IPS-15b (cell line): ENCODE measurements around the gene PAX2.

Source experiments
- H3K27me3 ChIP-seq: one replicate; pipeline ENCODE4 v1.6.1; 2013; ENCODE audit warnings: low read length; ENCODE audit not compliant: control insufficient read depth, insufficient read depth
- H3K36me3 ChIP-seq: one replicate; pipeline ENCODE4 v1.6.1; 2013; ENCODE audit warnings: low read length; ENCODE audit not compliant: control insufficient read depth, insufficient read depth
- H3K4me1 ChIP-seq: one replicate; pipeline ENCODE4 v1.6.1; 2013; ENCODE audit warnings: mild to moderate bottlenecking, low read length; ENCODE audit not compliant: control insufficient read depth, insufficient read depth
- H3K4me3 ChIP-seq: one replicate; pipeline ENCODE4 v1.5.1; 2013; ENCODE audit warnings: low read depth, low read length
- H3K9ac ChIP-seq: one replicate; pipeline ENCODE4 v1.6.1; 2013; ENCODE audit warnings: low read depth, mild to moderate bottlenecking, low read length
- H3K9me3 ChIP-seq: one replicate; pipeline ENCODE4 v1.6.1; 2013; ENCODE audit warnings: mild to moderate bottlenecking, low read length; ENCODE audit not compliant: control insufficient read depth, insufficient read depth

PAX2 gene

GRCh38 chr10:100751211-100751933 lies 6.0 kb downstream of the PAX2 start:
- Histone ChIP-seq H3K27me3 (peaks cover 100% of the 10 kb centered on the region), H3K36me3 (no peaks in the 10 kb centered on the region), H3K4me1 (peaks cover 4% of the 10 kb centered on the region), H3K9me3 (no peaks in the 10 kb centered on the region), H3K9ac (no peak overlapping the region), H3K4me3 (peak overlapping the region; percentile 26)

- H3K27me3 ChIP-seq: peaks cover 94% of the 10 kb centered on the region
- H3K4me3 ChIP-seq: no peak overlapping the region
- H3K4me1 ChIP-seq: no peaks in the 10 kb centered on the region
- H3K9ac ChIP-seq: no peak overlapping the region
- H3K36me3 ChIP-seq: no peaks in the 10 kb centered on the region
- H3K9me3 ChIP-seq: no peaks in the 10 kb centered on the region
These were observed 10.4 kb downstream of the PAX2 start for GRCh38 chr10:100755821-100756220.

- peaks cover 71% of the 10 kb centered on the region for H3K27me3 ChIP-seq
These were observed 13.9 kb downstream of the PAX2 start for GRCh38 chr10:100759331-100759730.

DNA sequence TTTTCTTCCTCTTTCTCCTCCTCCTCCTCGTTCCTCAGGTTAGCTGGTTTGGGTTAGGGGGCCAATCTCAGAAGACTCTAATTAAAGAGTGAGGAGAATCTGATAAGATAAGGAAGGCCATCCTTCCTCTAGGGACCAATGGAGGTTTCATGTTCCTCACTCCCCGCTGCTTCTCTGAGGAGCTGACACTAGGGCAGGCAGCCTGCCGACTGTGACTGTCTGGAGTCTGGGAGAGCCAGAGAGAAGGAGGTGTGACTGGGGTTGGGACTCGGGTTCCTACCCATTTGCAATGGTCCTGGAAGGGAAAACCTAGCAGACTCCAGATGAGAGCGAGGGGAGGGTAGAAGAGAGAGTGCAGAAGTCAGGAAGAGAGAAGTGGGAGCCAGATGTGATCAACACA lies 15.3 kb downstream of the PAX2 start:
- H3K4me1 ChIP-seq: no peaks in the 10 kb centered on the region
- no peaks in the 10 kb centered on the region for H3K36me3 ChIP-seq
- no peak overlapping the region for H3K9ac ChIP-seq
- H3K27me3 ChIP-seq: peaks cover 62% of the 10 kb centered on the region
- no peak overlapping the region for H3K4me3 ChIP-seq
- no peaks in the 10 kb centered on the region for H3K9me3 ChIP-seq

More at GRCh38 chr10:100759331-100759730, 13.9 kb downstream of the PAX2 start:
- H3K9me3 ChIP-seq: no peaks in the 10 kb centered on the region
- H3K36me3 ChIP-seq: no peaks in the 10 kb centered on the region
- no peak overlapping the region for H3K9ac ChIP-seq
- H3K4me3 ChIP-seq: no peak overlapping the region
- no peaks in the 10 kb centered on the region for H3K4me1 ChIP-seq

DNA sequence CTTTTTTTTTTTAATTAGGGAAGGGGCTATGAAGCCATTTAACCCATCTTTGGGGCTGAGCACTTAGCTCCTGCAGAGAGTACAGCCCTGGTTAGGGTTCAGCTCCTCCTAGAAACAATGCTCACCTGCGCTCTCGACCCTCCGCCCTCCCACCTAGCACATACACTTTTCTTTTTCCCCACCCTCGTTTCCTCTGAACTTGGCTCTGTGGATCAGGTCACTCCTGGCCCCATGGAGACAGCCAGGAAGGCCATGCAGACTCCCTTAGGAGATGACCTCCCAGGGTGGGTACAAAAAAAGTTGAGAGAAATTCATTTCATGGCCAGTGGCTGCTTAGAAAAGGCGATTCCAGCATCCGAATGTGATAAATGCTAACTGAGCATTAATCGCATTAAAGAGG lies 15.8 kb downstream of the PAX2 start:
- H3K9ac ChIP-seq: no peak overlapping the region
- H3K36me3 ChIP-seq: no peaks in the 10 kb centered on the region
- no peaks in the 10 kb centered on the region for H3K9me3 ChIP-seq
- no peaks in the 10 kb centered on the region for H3K4me1 ChIP-seq
- no peak overlapping the region for H3K4me3 ChIP-seq
- H3K27me3 ChIP-seq: peaks cover 62% of the 10 kb centered on the region

DNA sequence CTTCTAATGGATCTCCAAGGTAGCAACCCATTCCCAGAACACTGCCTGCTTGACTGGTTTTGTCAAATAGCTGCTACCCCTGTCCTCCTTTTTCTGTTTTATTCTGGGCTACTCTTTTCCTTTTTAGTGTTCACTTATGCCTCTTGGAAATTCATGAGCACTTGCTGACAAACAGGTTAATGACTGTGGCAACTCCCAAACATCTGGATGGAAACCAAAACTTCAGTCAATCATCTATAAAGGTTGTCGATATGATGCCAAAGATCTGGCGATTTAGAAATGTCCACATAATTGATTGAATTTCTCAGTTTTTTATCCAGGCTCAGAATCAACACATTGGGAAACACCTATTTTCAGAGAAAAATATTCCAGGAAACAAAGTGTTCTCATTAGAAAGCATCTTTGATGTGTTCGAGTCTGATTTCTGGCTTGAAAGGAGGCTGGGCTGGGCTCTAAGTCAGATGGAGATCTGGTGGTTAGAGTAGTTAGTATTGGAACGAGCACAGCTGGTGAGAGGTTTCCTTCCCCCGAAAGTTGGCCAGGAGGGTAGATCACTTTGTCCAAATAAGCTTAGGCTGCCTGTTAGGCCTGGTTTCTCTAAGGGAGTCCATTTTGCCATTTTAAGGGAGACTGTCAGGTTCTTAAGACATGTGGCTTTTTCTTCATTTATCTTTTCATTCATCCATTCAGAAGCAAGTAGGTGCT lies 17.8 kb downstream of the PAX2 start:
- Histone ChIP-seq H3K36me3 (no peaks in the 10 kb centered on the region), H3K9ac (no peak overlapping the region), H3K4me3 (no peak overlapping the region), H3K4me1 (no peaks in the 10 kb centered on the region), H3K27me3 (peaks cover 48% of the 10 kb centered on the region), H3K9me3 (no peaks in the 10 kb centered on the region)

DNA sequence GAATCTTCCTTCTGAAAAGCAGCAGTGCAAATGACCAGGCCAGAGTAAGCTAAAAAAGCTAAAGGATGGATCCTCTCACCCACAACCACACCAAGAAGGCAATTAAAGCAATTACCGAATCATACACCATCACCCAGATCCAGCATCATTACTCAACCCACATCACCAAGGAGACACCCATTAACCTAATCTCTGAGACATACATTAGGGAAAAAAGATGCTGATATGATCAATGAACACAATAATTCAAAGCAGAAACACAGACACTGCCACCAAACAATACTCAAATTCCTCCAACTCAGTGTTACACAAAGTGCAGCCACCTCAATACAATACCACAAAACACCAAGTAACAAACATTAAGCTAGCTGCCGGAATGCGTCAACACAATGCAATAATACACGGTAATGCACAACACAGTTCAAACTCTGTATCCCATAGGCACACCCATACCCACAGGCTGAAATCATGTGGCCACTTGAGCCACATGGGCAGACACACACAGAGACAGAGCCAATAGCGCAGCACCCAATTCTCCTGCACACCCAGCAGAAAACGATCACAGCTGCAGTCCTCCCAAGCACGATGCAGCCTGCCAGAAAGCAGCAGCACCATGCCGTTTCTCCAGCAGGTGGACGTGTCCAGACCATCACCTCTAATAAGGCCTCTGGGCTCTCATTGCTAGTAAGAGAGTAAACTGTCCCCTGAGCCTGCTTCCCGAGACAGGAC lies 21.5 kb downstream of the PAX2 start:
- no peak overlapping the region for H3K4me3 ChIP-seq
- no peak overlapping the region for H3K9ac ChIP-seq
- H3K27me3 ChIP-seq: peaks cover 24% of the 10 kb centered on the region
- H3K9me3 ChIP-seq: no peaks in the 10 kb centered on the region
- no peaks in the 10 kb centered on the region for H3K4me1 ChIP-seq
- H3K36me3 ChIP-seq: no peaks in the 10 kb centered on the region

- Histone ChIP-seq H3K4me1 (no peaks in the 10 kb centered on the region), H3K9ac (no peak overlapping the region), H3K27me3 (peaks cover 24% of the 10 kb centered on the region), H3K36me3 (no peaks in the 10 kb centered on the region), H3K4me3 (no peak overlapping the region), H3K9me3 (no peaks in the 10 kb centered on the region)
These were observed 22.0 kb downstream of the PAX2 start for GRCh38 chr10:100767422-100767775.

- H3K36me3 ChIP-seq: no peaks in the 10 kb centered on the region
- H3K27me3 ChIP-seq: peaks cover 14% of the 10 kb centered on the region
- no peaks in the 10 kb centered on the region for H3K4me1 ChIP-seq
- H3K4me3 ChIP-seq: no peak overlapping the region
- no peaks in the 10 kb centered on the region for H3K9me3 ChIP-seq
- no peak overlapping the region for H3K9ac ChIP-seq
These were observed 24.1 kb downstream of the PAX2 start for GRCh38 chr10:100769481-100769880.

DNA sequence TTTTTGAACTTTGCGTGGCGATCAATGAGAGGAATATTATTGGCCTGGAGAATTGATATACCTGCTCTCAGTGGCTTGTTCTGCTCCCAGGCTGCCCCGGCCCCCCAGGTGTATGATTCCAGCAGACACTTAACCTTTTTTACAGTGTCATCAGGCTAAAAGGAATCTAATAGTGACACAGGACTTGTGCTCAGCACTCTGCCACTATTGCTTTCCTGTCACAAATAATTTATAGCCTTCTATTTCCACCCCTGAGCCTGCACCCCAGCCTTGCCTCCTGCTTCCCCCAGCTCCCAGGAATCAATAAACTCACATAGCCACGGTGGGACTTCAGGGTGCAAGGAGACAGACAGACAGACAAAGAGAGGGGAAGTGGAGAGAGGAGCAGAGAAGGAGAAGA lies 28.3 kb downstream of the PAX2 start:
- H3K27me3 ChIP-seq: peaks cover 18% of the 10 kb centered on the region
- peaks cover 12% of the 10 kb centered on the region for H3K4me1 ChIP-seq
- H3K4me3 ChIP-seq: no peak overlapping the region
- H3K9ac ChIP-seq: no peak overlapping the region
- no peaks in the 10 kb centered on the region for H3K9me3 ChIP-seq
- H3K36me3 ChIP-seq: no peaks in the 10 kb centered on the region

DNA sequence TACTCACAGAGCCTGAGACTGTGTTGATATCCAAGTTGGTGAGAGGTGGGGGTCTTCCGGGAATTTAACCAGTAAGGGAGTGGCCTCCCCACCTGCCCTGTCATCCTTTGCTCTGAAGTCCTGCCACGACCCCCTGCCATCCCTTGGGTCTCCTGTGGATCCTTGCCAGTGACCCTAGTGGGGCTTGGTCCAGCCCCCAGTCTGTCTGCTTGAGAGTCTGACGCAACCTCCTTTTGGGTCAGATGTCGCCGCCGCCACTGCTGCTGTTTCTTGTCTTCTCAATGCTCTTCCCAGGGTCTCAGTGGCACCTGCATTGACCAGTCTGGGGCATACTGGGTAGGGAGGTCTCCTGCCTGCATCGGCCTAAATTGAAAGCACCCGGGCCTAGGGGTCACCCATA lies 28.8 kb downstream of the PAX2 start:
- Histone ChIP-seq H3K4me3 (no peak overlapping the region), H3K9ac (no peak overlapping the region), H3K36me3 (no peaks in the 10 kb centered on the region), H3K4me1 (peaks cover 12% of the 10 kb centered on the region), H3K27me3 (peaks cover 22% of the 10 kb centered on the region), H3K9me3 (no peaks in the 10 kb centered on the region)

GRCh38 chr10:100774876-100775275 lies 29.5 kb downstream of the PAX2 start:
- Histone ChIP-seq H3K27me3 (peaks cover 26% of the 10 kb centered on the region), H3K4me3 (no peak overlapping the region), H3K4me1 (peaks cover 12% of the 10 kb centered on the region), H3K9me3 (no peaks in the 10 kb centered on the region), H3K36me3 (no peaks in the 10 kb centered on the region), H3K9ac (no peak overlapping the region)
